ENCODE data around the gene SAPCD2. TPM values are rescaled to one million over a fixed set of nuclear protein-coding genes. Genes with fewer than 3 reads are reported as not detected.
"Not testable (repeated sequence)": the region's sequence is repeated elsewhere in the genome, so short reads cannot be mapped to it uniquely, and the experiment has no call there.

Gene SAPCD2
- total RNA-seq, 1 donor from 2014 or later: 15.3 TPM

GRCh38 chr9:137035937-137036336 is 34.4 kb downstream of the SAPCD2 start:
- no peak overlapping the region for H3K4me3 Mint-ChIP-seq (ENCODE audit: low read depth)
- H3K4me1 Mint-ChIP-seq (ENCODE audit: low read depth): no peaks in the 10 kb centered on the region
- peaks cover 2% of the 10 kb centered on the region for H3K36me3 Mint-ChIP-seq (ENCODE audit: insufficient read depth)
- DNase-seq (ENCODE audit: low spot score, unreplicated experiment): no peak
- TF ChIP-seq CTCF (IDR thresholded peaks at IDR 0.05; ENCODE audit: unreplicated experiment): no peak
- peaks cover 3% of the 10 kb centered on the region for H3K27me3 Mint-ChIP-seq
- no peaks in the 10 kb centered on the region for H3K9me3 Mint-ChIP-seq (ENCODE audit: low read depth)
- H3K27ac Mint-ChIP-seq: no peak overlapping the region

GRCh38 chr9:137035507-137035834 is 34.9 kb downstream of the SAPCD2 start:
- Mint-ChIP-seq H3K4me3 (ENCODE audit: low read depth) (no peak overlapping the region), H3K27me3 (peaks cover 3% of the 10 kb centered on the region), H3K9me3 (ENCODE audit: low read depth) (no peaks in the 10 kb centered on the region)

GRCh38 chr9:137034709-137035506 is 35.4 kb downstream of the SAPCD2 start:
- H3K4me3 Mint-ChIP-seq (ENCODE audit: low read depth): no peak overlapping the region
- H3K4me1 Mint-ChIP-seq (ENCODE audit: low read depth): no peaks in the 10 kb centered on the region
- peaks cover 3% of the 10 kb centered on the region for H3K27me3 Mint-ChIP-seq
- H3K36me3 Mint-ChIP-seq (ENCODE audit: insufficient read depth): peaks cover 2% of the 10 kb centered on the region
- no peak overlapping the region for H3K27ac Mint-ChIP-seq
- H3K9me3 Mint-ChIP-seq (ENCODE audit: low read depth): no peaks in the 10 kb centered on the region
- peak; percentile 75 for DNase-seq (ENCODE audit: low spot score, unreplicated experiment)
- peak; percentile 87 for TF ChIP-seq CTCF (IDR thresholded peaks at IDR 0.05; ENCODE audit: unreplicated experiment)

More at GRCh38 chr9:137035507-137035834, 34.9 kb downstream of the SAPCD2 start:
- TF ChIP-seq CTCF (IDR thresholded peaks at IDR 0.05; ENCODE audit: unreplicated experiment): no peak
- Mint-ChIP-seq H3K36me3 (ENCODE audit: insufficient read depth) (peaks cover 2% of the 10 kb centered on the region), H3K27ac (no peak overlapping the region), H3K4me1 (ENCODE audit: low read depth) (no peaks in the 10 kb centered on the region)
- no peak for DNase-seq (ENCODE audit: low spot score, unreplicated experiment)

GRCh38 chr9:137034039-137034708 is 36.2 kb downstream of the SAPCD2 start:
- no peak for TF ChIP-seq CTCF (IDR thresholded peaks at IDR 0.05; ENCODE audit: unreplicated experiment)
- H3K27me3 Mint-ChIP-seq: peaks cover 3% of the 10 kb centered on the region

GRCh38 chr9:137033481-137033880 is 36.9 kb downstream of the SAPCD2 start:
- H3K27me3 Mint-ChIP-seq; DNase-seq (ENCODE audit: low spot score, unreplicated experiment); H3K27ac Mint-ChIP-seq; H3K9me3 Mint-ChIP-seq (ENCODE audit: low read depth); H3K4me3 Mint-ChIP-seq (ENCODE audit: low read depth); H3K4me1 Mint-ChIP-seq (ENCODE audit: low read depth); H3K36me3 Mint-ChIP-seq (ENCODE audit: insufficient read depth): not testable (repeated sequence)

More at GRCh38 chr9:137034039-137034708, 36.2 kb downstream of the SAPCD2 start:
- Mint-ChIP-seq H3K36me3 (ENCODE audit: insufficient read depth) (peaks cover 2% of the 10 kb centered on the region), H3K4me1 (ENCODE audit: low read depth) (no peaks in the 10 kb centered on the region), H3K27ac (no peak overlapping the region), H3K9me3 (ENCODE audit: low read depth) (no peaks in the 10 kb centered on the region), H3K4me3 (ENCODE audit: low read depth) (no peak overlapping the region)
- no peak for DNase-seq (ENCODE audit: low spot score, unreplicated experiment)
